Umbilical cord (tissue), 2 donors: ENCODE measurements around the gene CES2. TPM values are rescaled to one million over a fixed set of nuclear protein-coding genes. Genes with fewer than 3 reads are reported as not detected.
"Not testable (repeated sequence)": the region's sequence is repeated elsewhere in the genome, so short reads cannot be mapped to it uniquely, and the experiment has no call there.

Experiments
- DNase-seq: peaks from one replicate; pipeline ENCODE4 v3.0.0-alpha.2; 2015; ENCODE audit warnings: low spot score
- total RNA-seq: library from RNA; depleted of rRNA; stranded (reverse); fragments of >200 nt; gene quantifications from one replicate; pipeline ENCODE4 v1.2.3, GENCODE V29; 2014; ENCODE audit warnings: low replicate concordance; ENCODE audit not compliant: insufficient read depth

CES2 gene
- total RNA-seq, 1 donor from 2014 or later = 53.7 TPM

- not testable (repeated sequence) for DNase-seq
Observed at GRCh38 chr16:66934839-66935313, 440 bp upstream of the CES2 start.

GRCh38 chr16:66936462-66936861, 1.1 kb downstream of the CES2 start:
- no peak for DNase-seq

GRCh38 chr16:66936889-66937554, 1.7 kb downstream of the CES2 start:
- no peak for DNase-seq

- no peak for DNase-seq
Observed at GRCh38 chr16:66937725-66938337, 2.5 kb downstream of the CES2 start.

GRCh38 chr16:66939366-66939765, 4.0 kb downstream of the CES2 start:
- no peak for DNase-seq

- no peak for DNase-seq
Observed at GRCh38 chr16:66940236-66940635, 4.9 kb downstream of the CES2 start.

GRCh38 chr16:66942981-66943380, 7.7 kb downstream of the CES2 start:
- no peak for DNase-seq

GRCh38 chr16:66943426-66944053, 8.2 kb downstream of the CES2 start:
- DNase-seq = no peak

- no peak for DNase-seq
Observed at GRCh38 chr16:66944054-66944441, 8.7 kb downstream of the CES2 start.

- DNase-seq = not testable (repeated sequence)
Observed at GRCh38 chr16:66944971-66945370, 9.7 kb downstream of the CES2 start.

- no peak for DNase-seq
Observed at GRCh38 chr16:66945939-66946338, 10.6 kb downstream of the CES2 start.

GRCh38 chr16:66946541-66946940, 11.2 kb downstream of the CES2 start:
- no peak for DNase-seq

GRCh38 chr16:66946974-66947301, 11.6 kb downstream of the CES2 start:
- DNase-seq = no peak

GRCh38 chr16:66947302-66948065, 12.2 kb downstream of the CES2 start:
- DNase-seq = peak; percentile 89

GRCh38 chr16:66948134-66948836, 13.0 kb downstream of the CES2 start:
- DNase-seq = no peak

GRCh38 chr16:66948837-66949225, 13.5 kb downstream of the CES2 start:
- no peak for DNase-seq

GRCh38 chr16:66949472-66949871, 14.2 kb downstream of the CES2 start:
- no peak for DNase-seq

- DNase-seq = no peak
Observed at GRCh38 chr16:66950437-66950836, 15.1 kb downstream of the CES2 start.

GRCh38 chr16:66950971-66951790, 15.9 kb downstream of the CES2 start:
- DNase-seq = no peak

GRCh38 chr16:66952430-66953110, 17.3 kb downstream of the CES2 start:
- DNase-seq = no peak
